Stromal cell of bone marrow (primary cell): ENCODE measurements around the gene CNPY1.
"Not testable (repeated sequence)": the region's sequence is repeated elsewhere in the genome, so short reads cannot be mapped to it uniquely, and the experiment has no call there.

ENCODE experiments used
- DNase-seq: peaks from one replicate; pipeline ENCODE4 v3.0.0-alpha.2; 2012; ENCODE audit warnings: low read depth

CNPY1 gene

GRCh38 chr7:155546449-155546848, at the start of gene CNPY1:
TSS of gene CNPY1 (minus strand) at chr7:155546559. CDS start at chr7:155545929, 630 bp downstream.
- DNase-seq, result not testable (repeated sequence)

DNA sequence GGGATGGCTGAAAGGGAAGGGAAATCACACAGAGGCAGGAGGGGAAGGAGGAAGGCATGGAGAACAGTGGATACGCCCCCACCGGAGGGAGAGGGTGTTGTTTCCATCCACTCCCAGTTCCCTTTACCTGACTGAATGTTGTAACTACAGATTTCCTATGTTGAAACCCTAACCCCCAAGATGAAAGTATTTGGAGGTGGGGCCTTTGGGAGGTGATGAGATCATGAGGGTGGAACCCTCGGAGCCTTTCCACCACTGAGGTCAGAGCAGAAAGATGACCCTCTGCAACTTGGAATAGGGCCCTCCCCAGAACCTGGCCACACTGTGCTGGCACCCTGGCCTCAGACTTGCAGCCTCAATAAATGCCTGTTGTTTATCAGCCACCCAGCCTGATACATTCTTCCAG, 48.6 kb upstream of the CNPY1 start:
- no peak for DNase-seq

- DNase-seq, result no peak
These were observed 47.9 kb upstream of the CNPY1 start for GRCh38 chr7:155594163-155594732.

DNA sequence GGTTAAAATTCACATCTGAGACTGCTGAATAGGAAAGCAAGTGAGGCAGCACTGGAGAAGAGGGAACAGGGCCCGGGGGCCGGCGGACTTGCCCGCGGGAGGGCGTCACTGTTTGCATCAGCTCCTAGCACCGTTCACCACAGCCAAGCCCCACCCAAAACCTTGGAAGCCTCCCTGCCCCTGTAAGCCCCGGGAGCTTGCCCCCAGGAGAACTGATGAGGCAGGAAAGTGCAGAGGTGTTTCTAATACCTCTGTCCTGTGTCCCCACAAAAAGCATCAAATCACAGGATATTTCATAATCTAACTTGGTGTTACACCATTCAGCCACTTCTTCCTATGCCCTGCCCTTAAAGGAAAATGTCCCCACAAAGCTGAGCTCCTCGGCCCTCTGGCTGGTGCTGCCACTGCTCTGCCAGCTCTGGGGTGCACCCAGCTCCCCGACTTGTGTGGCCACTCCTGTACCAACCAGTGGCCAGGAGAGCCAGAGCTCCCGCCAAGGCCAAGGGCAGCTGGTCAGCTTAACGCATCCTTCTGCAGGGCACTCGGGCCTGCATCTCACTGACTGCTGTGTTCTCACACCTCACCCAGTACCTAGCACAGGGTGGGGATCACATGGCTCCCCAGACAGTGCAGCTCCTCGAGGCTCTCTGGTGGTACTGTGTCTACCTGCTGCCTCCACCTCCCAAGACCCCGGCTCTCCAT, 47.3 kb upstream of the CNPY1 start:
- DNase-seq, result no peak

- no peak for DNase-seq
These were observed 44.9 kb upstream of the CNPY1 start for GRCh38 chr7:155591055-155591775.

- DNase-seq, result peak; percentile 16
These were observed 44.1 kb upstream of the CNPY1 start for GRCh38 chr7:155590215-155591018.

DNA sequence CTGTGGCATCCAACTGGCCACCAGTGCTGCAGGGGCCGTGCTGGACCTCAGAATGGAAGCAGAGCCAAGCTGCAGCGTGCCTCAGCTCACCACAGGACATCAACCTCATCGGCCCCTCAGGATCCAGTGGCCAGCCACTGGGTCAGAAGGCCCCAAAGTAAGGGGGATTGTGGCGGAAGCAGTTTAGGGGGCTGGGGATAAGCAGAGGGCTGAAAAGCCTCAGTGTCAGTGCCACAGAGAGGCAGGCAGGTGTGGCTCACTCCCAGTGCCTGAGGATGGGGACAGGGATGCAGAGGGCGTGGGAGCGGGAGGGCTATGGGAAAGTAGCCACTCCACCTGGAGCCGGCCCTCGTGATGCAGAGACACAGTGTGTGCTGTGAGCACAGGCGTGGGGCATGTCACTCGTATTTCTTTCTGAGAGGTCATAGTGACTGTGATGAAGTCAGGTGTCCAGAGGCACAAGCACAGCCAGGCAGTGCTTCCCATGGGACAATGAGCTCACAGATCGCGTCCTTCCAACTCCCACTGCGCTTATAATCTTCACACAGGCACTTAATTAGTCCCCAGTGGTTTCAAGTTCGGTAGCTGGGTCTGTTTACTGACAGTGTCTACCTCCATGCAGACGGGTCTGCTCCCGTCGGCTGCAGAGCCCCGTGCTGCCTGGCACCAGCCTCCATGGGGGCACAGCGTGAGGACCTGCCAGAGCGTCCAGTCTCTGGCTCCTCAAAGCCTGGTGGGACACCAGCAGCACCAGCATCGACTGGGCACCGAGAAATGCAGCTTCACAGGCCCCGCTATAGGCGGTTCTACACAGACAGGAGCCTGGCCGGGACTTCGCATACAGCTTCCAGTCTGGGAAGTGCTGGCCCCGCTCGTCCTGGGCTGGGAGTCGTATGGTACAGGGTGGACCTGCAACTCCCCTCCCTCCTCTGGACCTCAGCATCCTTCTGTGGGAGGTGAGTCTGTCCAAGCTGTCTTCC, 42.9 kb upstream of the CNPY1 start:
- DNase-seq, result no peak

DNA sequence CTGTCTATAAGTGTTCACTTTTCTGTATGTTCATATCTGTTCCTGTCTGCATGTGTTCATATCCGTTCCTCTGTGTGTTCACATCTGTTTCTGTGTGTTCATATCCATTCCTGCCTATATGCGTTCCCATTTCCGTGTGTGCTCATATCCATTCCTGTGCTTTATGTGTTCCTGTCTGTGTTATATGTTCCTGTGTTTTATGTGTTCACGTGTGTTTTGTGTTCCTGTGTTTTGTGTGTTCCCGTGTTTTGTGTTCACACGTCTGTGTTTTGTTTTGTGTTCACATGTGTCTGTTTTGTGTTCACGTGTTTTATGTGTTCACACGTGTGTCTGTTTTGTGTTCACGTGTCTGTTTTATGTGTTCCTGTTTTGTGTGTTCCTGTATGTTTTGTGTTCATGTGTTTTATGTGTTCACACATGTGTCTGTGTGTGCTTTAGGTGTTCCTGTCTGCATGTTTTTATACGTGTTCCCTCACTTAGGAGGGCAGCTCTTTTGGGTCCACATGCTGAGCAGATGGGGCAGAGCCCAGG, 42.2 kb upstream of the CNPY1 start:
- DNase-seq, result no peak

- no peak for DNase-seq
These were observed 41.1 kb upstream of the CNPY1 start for GRCh38 chr7:155587486-155587885.

DNA sequence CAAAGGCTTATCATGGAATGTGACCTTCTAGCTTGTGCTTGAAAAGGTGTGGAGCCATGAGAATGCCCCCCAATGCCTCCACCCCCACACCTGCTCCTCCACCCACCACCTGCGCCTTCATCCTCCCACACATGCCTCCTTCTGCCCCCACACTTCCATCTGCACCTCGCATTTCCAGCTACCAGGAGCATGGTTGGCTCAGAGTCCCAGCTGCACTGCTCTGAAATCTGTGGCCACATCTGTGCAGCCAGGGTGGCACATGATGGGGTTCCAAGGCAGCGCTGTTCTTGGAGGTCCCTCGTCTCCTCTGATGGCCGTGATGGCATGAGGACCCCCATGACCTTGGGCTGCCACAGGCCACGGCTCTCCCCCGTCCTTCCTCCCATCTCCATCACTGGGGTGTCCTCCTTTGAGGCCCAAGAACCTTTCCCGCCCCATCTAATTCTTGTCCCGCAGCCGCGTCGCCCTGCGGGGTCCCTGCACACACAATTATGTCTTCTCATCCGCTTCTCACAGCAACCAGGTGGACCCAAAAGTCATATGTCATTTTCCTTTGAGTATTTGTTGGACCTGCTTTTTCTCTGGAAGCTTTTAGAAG, 40.6 kb upstream of the CNPY1 start:
- DNase-seq, result no peak

- no peak for DNase-seq
These were observed 39.6 kb upstream of the CNPY1 start for GRCh38 chr7:155585951-155586350.

GRCh38 chr7:155585532-155585895, 39.2 kb upstream of the CNPY1 start:
- no peak for DNase-seq

DNA sequence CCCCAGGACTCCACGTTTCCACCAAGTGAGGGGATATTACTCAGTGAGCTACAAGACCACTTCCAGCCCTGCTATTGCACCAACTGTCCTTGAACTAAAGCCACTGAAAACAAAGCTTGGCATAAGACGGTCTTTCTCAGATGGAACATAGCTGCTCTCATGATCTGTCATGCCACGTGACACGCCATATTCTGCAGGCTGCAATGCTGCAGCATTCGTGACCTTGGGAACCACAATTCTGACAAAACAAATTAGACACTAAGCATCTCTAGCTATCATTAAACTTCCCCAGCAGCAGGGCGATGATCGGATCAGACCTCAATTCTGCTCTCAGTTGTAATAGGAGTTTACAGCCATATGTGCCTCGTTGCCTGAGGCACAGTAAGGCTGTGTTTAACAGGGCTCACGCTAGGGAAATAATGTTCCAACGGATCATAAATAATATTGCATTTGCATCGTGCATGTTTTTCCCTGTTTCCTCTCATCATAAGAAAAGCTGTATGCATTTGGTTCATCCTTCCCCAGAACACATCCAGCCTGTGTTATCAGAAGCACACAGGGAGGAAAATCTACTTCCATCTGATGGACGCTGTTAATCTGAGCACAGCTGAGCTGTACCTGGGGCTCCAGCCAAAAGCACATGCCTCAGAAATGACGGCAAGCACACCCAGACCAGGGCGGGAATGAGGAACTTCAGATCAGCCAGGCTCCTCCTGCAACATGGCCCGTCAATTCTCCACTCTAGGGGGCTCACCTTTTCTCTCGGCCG, 38.6 kb upstream of the CNPY1 start:
- peak; percentile 41 for DNase-seq

DNA sequence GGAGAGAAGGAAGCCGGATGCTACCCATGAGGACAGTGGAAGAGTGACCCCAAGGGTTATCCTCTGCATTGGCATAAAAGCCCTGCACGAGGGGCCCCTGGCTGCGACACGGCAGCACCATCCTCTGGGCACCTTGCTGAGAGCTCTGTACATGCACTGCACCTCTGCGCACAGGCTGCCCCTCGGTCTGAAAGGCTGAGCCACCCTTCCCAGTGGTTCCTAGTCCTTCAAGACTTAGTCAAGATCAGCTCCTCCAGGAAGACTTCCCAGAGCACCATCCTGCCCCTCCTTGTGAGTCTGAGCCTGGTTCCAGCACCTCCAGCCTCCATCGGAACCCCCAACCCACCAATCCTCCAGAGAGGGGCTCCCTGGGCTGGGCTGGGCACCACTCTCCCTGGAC, 37.9 kb upstream of the CNPY1 start:
- no peak for DNase-seq

- DNase-seq, result no peak
These were observed 37.3 kb upstream of the CNPY1 start for GRCh38 chr7:155583636-155584035.

DNA sequence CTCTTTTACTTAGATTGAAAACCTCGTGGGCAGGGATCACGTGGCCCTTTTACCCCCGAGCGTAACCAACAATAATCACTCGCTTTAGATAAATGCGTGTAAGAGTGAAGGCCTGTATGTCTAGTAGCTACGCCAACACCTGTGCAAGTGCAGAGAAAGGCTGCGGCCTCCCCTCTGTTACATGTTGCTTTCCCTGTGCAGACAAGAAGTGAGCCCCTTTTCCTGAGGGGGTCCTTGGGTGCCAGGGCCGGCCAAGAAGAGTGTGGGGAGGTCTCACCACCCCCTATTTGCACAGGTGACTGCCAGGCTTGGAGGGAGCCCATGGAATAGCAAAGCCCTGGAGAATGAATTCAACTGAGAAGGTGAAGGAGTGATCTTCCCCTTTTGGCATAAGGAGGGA, 35.6 kb upstream of the CNPY1 start:
- DNase-seq, result no peak

DNA sequence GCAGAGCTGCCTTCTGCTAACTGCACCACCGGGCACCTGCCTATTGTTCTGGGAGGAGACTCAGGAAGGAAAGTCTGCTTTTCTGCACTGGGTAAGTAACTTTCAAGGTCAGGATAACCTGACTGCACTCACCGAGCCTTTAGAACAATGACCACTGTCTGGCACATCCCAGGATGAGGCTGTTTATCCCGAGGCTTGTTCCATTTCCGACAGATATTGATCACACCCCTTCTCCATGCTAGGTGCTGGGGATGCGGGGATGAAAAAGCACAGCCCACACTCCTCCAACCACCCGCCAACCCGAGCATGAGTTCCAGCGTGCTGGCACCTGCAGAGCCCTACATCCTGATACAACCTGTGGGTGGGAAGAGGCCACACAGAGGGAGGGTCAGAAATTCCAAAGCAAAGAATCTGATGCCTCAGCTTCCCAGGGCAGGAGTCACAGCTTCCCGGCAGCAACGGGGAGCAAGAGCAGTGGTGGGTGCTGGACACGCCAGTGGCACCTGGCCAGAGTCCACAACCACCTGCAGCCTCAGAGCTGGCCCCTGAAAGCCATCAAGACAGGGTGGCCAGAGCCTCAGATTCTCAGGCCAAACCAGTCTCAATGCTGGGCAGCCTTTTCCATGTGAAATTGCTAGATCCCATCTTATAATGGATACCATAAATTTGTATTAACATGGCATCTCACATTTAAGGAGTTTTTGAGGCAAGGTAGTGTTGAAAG, 34.9 kb upstream of the CNPY1 start:
- DNase-seq, result no peak

DNA sequence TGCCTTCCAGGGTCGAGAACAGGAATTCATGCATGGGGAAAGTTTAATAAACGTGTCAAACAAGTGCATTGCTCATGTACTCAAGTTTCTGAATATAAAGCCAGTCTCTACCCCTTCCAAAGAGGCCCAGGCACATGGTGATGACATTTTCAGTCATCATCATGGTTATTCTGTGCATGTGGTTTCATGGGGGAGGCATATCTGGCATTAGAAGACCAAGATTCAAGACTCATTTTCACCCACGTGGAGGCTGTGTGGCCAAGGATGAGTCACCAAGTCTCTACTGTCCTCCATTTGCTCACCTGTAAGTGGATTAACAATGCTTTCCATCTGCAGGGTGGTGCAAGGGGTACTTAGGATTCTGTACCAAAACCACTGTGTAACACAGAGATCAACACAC, 34.0 kb upstream of the CNPY1 start:
- no peak for DNase-seq

- no peak for DNase-seq
These were observed 33.2 kb upstream of the CNPY1 start for GRCh38 chr7:155579565-155579964.
